Activated CD4-positive, alpha-beta memory T cell treated with anti-CD3 and anti-CD28 coated beads for 36 hours (primary cell): ENCODE measurements around the gene TNRC6B. TPM values are rescaled to one million over a fixed set of nuclear protein-coding genes. Genes with fewer than 3 reads are reported as not detected.
A peak's percentile ranks its signal among the peaks of the same experiment; 100 is the strongest.

Source experiments
- CTCF ChIA-PET: fragments of 350-600 bp; sonication (Branson Sonifier 250); formaldehyde crosslinking; loops from one replicate; lab custom pipeline; 2021; ENCODE audit warnings: antibody characterized with exemption, inconsistent platforms; lab: Charles Lee
- POLR2A ChIA-PET: fragments of 350-600 bp; sonication (Branson Sonifier 250); formaldehyde crosslinking; loops from one replicate; lab custom pipeline; 2021; ENCODE audit warnings: antibody characterized with exemption; lab: Charles Lee
- DNase-seq: peaks from one replicate; pipeline ENCODE4 v3.0.0-alpha.2; 2020
- H3K27ac Mint-ChIP-seq: one replicate; pipeline ENCODE4 v1.8.0; 2021; ENCODE audit warnings: mixed read lengths
- H3K27me3 Mint-ChIP-seq: one replicate; pipeline ENCODE4 v1.8.0; 2021; ENCODE audit warnings: mixed read lengths
- H3K36me3 Mint-ChIP-seq: one replicate; pipeline ENCODE4 v1.8.0; 2021; ENCODE audit warnings: mixed read lengths
- H3K4me1 Mint-ChIP-seq: one replicate; pipeline ENCODE4 v1.8.0; 2021; ENCODE audit warnings: low read depth, mixed read lengths
- H3K4me3 Mint-ChIP-seq: one replicate; pipeline ENCODE4 v1.8.0; 2021; ENCODE audit warnings: mild to moderate bottlenecking, mixed read lengths
- H3K9me3 Mint-ChIP-seq: one replicate; pipeline ENCODE4 v1.8.0; 2021; ENCODE audit warnings: mixed read lengths
- intact Hi-C: fragments of 100-400 bp; cut with micrococcal nuclease; formaldehyde crosslinking; loops from one replicate; pipeline ENCODE4 v1.15.1; 2023
- total RNA-seq, 2 experiments: library from RNA; stranded (reverse); gene quantifications; one replicate each; pipeline ENCODE4 v1.2.3, GENCODE V29; 2021

Gene TNRC6B
- total RNA-seq, 2 experiments from 2014 or later, result 34.9 to 38.8 TPM

GRCh38 chr22:40345271-40345670, 167.5 kb downstream of the TNRC6B start:
- POLR2A ChIA-PET, result interaction anchor here (1.0 to 3.1 kb wide), 7 partner anchors 9 to 301 kb away, joined by 4 to 32 read pairs (median 5); partner anchors contain the start of gene TNRC6B

GRCh38 chr22:40345815-40346184, 168.1 kb downstream of the TNRC6B start:
- peak overlapping the region; percentile 100 for H3K27ac Mint-ChIP-seq
- H3K4me1 Mint-ChIP-seq, result peaks cover 49% of the 10 kb centered on the region

More at GRCh38 chr22:40345271-40345670, 167.5 kb downstream of the TNRC6B start:
- peak overlapping the region; percentile 99 for H3K4me3 Mint-ChIP-seq
- peak overlapping the region; percentile 100 for H3K27ac Mint-ChIP-seq
- no peaks in the 10 kb centered on the region for H3K9me3 Mint-ChIP-seq
- CTCF ChIA-PET, result interaction anchor here (1.3 to 5.2 kb wide), 6 partner anchors 11 to 300 kb away, joined by 4 to 61 read pairs (median 20); no protein-coding TSS in a partner anchor
- H3K36me3 Mint-ChIP-seq, result peaks cover 26% of the 10 kb centered on the region
- peak; percentile 70 for DNase-seq
- intact Hi-C loops, result loop anchor here (5.0 to 10.0 kb wide), 3 partner anchors 148 to 410 kb away; no protein-coding TSS in a partner anchor
- H3K4me1 Mint-ChIP-seq, result peaks cover 50% of the 10 kb centered on the region
- no peaks in the 10 kb centered on the region for H3K27me3 Mint-ChIP-seq

GRCh38 chr22:40346185-40347118, 168.7 kb downstream of the TNRC6B start, which contains the start of gene ADSL:
Gene ADSL (plus strand): TSS chr22:40346500. CDS start chr22:40346559, 59 bp downstream.
- POLR2A ChIA-PET, result interaction anchor here (0.7 to 3.1 kb wide), 12 partner anchors 10 to 302 kb away, joined by 3 to 32 read pairs (median 5); partner anchors contain the start of gene TNRC6B
- Mint-ChIP-seq H3K27ac (peak within 1 kb of the TSS; percentile 100), H3K36me3 (peaks cover 26% of the 10 kb centered on the region), H3K9me3 (no peaks in the 10 kb centered on the region), H3K4me3 (peak within 1 kb of the TSS; percentile 99), H3K27me3 (no peaks in the 10 kb centered on the region), H3K4me1 (peaks cover 49% of the 10 kb centered on the region)
- CTCF ChIA-PET, result interaction anchor here (0.7 to 5.2 kb wide), 29 partner anchors 8 to 818 kb away, joined by 3 to 61 read pairs (median 6); partner anchors contain the start of gene TNRC6B
- DNase-seq, result peak; percentile 91
- intact Hi-C loops, result loop anchor here (1.0 to 10.0 kb wide), 9 partner anchors 11 to 814 kb away; partner anchors contain the start of genes RPS19BP1 and TNRC6B

More at GRCh38 chr22:40345815-40346184, 168.1 kb downstream of the TNRC6B start:
- Mint-ChIP-seq H3K27me3 (no peaks in the 10 kb centered on the region), H3K4me3 (peak overlapping the region; percentile 99), H3K9me3 (no peaks in the 10 kb centered on the region), H3K36me3 (peaks cover 26% of the 10 kb centered on the region)
- intact Hi-C loops, result loop anchor here (1.0 to 10.0 kb wide), 9 partner anchors 10 to 813 kb away; partner anchors contain the start of genes RPS19BP1 and TNRC6B
- CTCF ChIA-PET, result interaction anchor here (1.3 to 5.2 kb wide), 8 partner anchors 12 to 321 kb away, joined by 4 to 61 read pairs (median 20); partner anchors contain the start of gene TNRC6B
- POLR2A ChIA-PET, result interaction anchor here (1.0 to 3.1 kb wide), 10 partner anchors 10 to 301 kb away, joined by 3 to 32 read pairs (median 5); partner anchors contain the start of gene TNRC6B
- DNase-seq, result peak; percentile 73

- no peaks in the 10 kb centered on the region for H3K27me3 Mint-ChIP-seq
- peak overlapping the region; percentile 100 for H3K27ac Mint-ChIP-seq
- CTCF ChIA-PET, result interaction anchor here (0.6 to 5.2 kb wide), 63 partner anchors 8 to 818 kb away, joined by 3 to 61 read pairs (median 4); partner anchors contain the start of gene TNRC6B
- H3K4me1 Mint-ChIP-seq, result peaks cover 41% of the 10 kb centered on the region
- intact Hi-C loops, result loop anchor here (2.0 to 10.0 kb wide), 4 partner anchors 150 to 814 kb away; partner anchors contain the start of gene RPS19BP1
- POLR2A ChIA-PET, result interaction anchor here (0.7 to 3.1 kb wide), 14 partner anchors 13 to 303 kb away, joined by 3 to 32 read pairs (median 4); partner anchors contain the start of gene TNRC6B
- H3K4me3 Mint-ChIP-seq, result peak overlapping the region; percentile 99
- H3K36me3 Mint-ChIP-seq, result peaks cover 31% of the 10 kb centered on the region
- no peak for DNase-seq
- no peaks in the 10 kb centered on the region for H3K9me3 Mint-ChIP-seq
Observed at GRCh38 chr22:40347300-40347699, 169.6 kb downstream of the TNRC6B start.

- peak; percentile 83 for DNase-seq
- Mint-ChIP-seq H3K27me3 (no peaks in the 10 kb centered on the region), H3K27ac (peak overlapping the region; percentile 100), H3K9me3 (no peaks in the 10 kb centered on the region), H3K4me3 (peak overlapping the region; percentile 99), H3K4me1 (peaks cover 35% of the 10 kb centered on the region), H3K36me3 (peaks cover 33% of the 10 kb centered on the region)
- ChIA-PET CTCF (interaction anchor here (0.6 to 5.2 kb wide), 74 partner anchors 8 to 819 kb away, joined by 3 to 61 read pairs (median 4); partner anchors contain the start of genes SGSM3 and TNRC6B), POLR2A (interaction anchor here (0.9 to 2.5 kb wide), 5 partner anchors 171 to 304 kb away, joined by 3 to 15 read pairs (median 4); no protein-coding TSS in a partner anchor)
- intact Hi-C loops, result loop anchor here (5.0 to 10.0 kb wide), 3 partner anchors 151 to 413 kb away; no protein-coding TSS in a partner anchor
Observed at GRCh38 chr22:40348025-40348658, 170.4 kb downstream of the TNRC6B start.

- Mint-ChIP-seq H3K4me3 (no peak overlapping the region), H3K9me3 (no peaks in the 10 kb centered on the region), H3K27ac (no peak overlapping the region), H3K4me1 (peaks cover 13% of the 10 kb centered on the region), H3K27me3 (no peaks in the 10 kb centered on the region), H3K36me3 (peaks cover 40% of the 10 kb centered on the region)
- no peak for DNase-seq
- intact Hi-C loops, result no loop called here
- ChIA-PET POLR2A (interaction anchor here (1.3 kb wide), 1 partner anchor 173 kb away, joined by 3 read pairs; no protein-coding TSS in a partner anchor), CTCF (interaction anchor here (0.6 to 0.9 kb wide), 2 partner anchors 84 to 277 kb away, joined by 3 read pairs; no protein-coding TSS in a partner anchor)
Observed at GRCh38 chr22:40352763-40353162, 175.0 kb downstream of the TNRC6B start.

- no peaks in the 10 kb centered on the region for H3K9me3 Mint-ChIP-seq
- H3K27ac Mint-ChIP-seq, result no peak overlapping the region
- ChIA-PET CTCF (interaction anchor here (0.8 to 1.4 kb wide), 2 partner anchors 13 kb away, joined by 3 read pairs; no protein-coding TSS in a partner anchor), POLR2A (no interaction called here)
- no peak overlapping the region for H3K4me3 Mint-ChIP-seq
- no peaks in the 10 kb centered on the region for H3K4me1 Mint-ChIP-seq
- DNase-seq, result no peak
- H3K36me3 Mint-ChIP-seq, result peaks cover 69% of the 10 kb centered on the region
- no peaks in the 10 kb centered on the region for H3K27me3 Mint-ChIP-seq
- intact Hi-C loops, result no loop called here
Observed at GRCh38 chr22:40361100-40361499, 183.4 kb downstream of the TNRC6B start.

- POLR2A ChIA-PET, result no interaction called here
- no peak overlapping the region for H3K27ac Mint-ChIP-seq
- CTCF ChIA-PET, result no interaction called here
Observed at GRCh38 chr22:40363059-40363458, 185.3 kb downstream of the TNRC6B start.

GRCh38 chr22:40364431-40364830, 186.7 kb downstream of the TNRC6B start:
- no peaks in the 10 kb centered on the region for H3K27me3 Mint-ChIP-seq
- peak overlapping the region; percentile 66 for H3K27ac Mint-ChIP-seq
- ChIA-PET CTCF (no interaction called here), POLR2A (interaction anchor here (0.6 kb wide), 1 partner anchor 66 kb away, joined by 4 read pairs; no protein-coding TSS in a partner anchor)
- no peak overlapping the region for H3K4me3 Mint-ChIP-seq
- H3K36me3 Mint-ChIP-seq, result peaks cover 74% of the 10 kb centered on the region
- intact Hi-C loops, result no loop called here
- no peaks in the 10 kb centered on the region for H3K4me1 Mint-ChIP-seq
- H3K9me3 Mint-ChIP-seq, result no peaks in the 10 kb centered on the region
- DNase-seq, result no peak

More at GRCh38 chr22:40363059-40363458, 185.3 kb downstream of the TNRC6B start:
- Mint-ChIP-seq H3K36me3 (peaks cover 81% of the 10 kb centered on the region), H3K27me3 (no peaks in the 10 kb centered on the region), H3K4me3 (no peak overlapping the region), H3K4me1 (no peaks in the 10 kb centered on the region), H3K9me3 (no peaks in the 10 kb centered on the region)
- DNase-seq, result no peak
- intact Hi-C loops, result no loop called here

- H3K9me3 Mint-ChIP-seq, result no peaks in the 10 kb centered on the region
- POLR2A ChIA-PET, result interaction anchor here (0.9 kb wide), 1 partner anchor 334 kb away, joined by 4 read pairs; no protein-coding TSS in a partner anchor
- CTCF ChIA-PET, result interaction anchor here (0.8 to 1.8 kb wide), 4 partner anchors 18 to 341 kb away, joined by 3 to 4 read pairs (median 4); no protein-coding TSS in a partner anchor
- H3K36me3 Mint-ChIP-seq, result peaks cover 65% of the 10 kb centered on the region
- intact Hi-C loops, result no loop called here
- H3K27ac Mint-ChIP-seq, result peak overlapping the region; percentile 42
- H3K4me3 Mint-ChIP-seq, result no peak overlapping the region
- peaks cover 4% of the 10 kb centered on the region for H3K4me1 Mint-ChIP-seq
- DNase-seq, result no peak
- H3K27me3 Mint-ChIP-seq, result no peaks in the 10 kb centered on the region
Observed at GRCh38 chr22:40366068-40366467, 188.3 kb downstream of the TNRC6B start.
